ENCODE measurements around the gene ZDHHC6. TPM values are rescaled to one million over a fixed set of nuclear protein-coding genes. Genes with fewer than 3 reads are reported as not detected.
"Not testable (repeated sequence)": the region's sequence is repeated elsewhere in the genome, so short reads cannot be mapped to it uniquely, and the experiment has no call there.

The ZDHHC6 gene
- total RNA-seq, 2 donors from 2014 or later, result 21.3 to 28.0 TPM

GRCh38 chr10:112467541-112468075 is 20.9 kb upstream of the ZDHHC6 start:
- TF ChIP-seq CTCF (IDR thresholded peaks at IDR 0.05) (no peak), POLR2A (IDR thresholded peaks at IDR 0.05) (no peak), POLR2AphosphoS5 (IDR thresholded peaks at IDR 0.05) (no peak)
- no peak for DNase-seq (ENCODE audit: low spot score)
- no peak overlapping the region for H3K4me3 ChIP-seq
- no peaks in the 10 kb centered on the region for H3K4me1 ChIP-seq (replicated peaks)
- H3K36me3 ChIP-seq, result no peaks in the 10 kb centered on the region
- H3K27me3 ChIP-seq (replicated peaks; ENCODE audit: insufficient read depth), result no peaks in the 10 kb centered on the region
- intact Hi-C loops (cut with DNase I), result no loop called here
- no peak overlapping the region for H3K27ac ChIP-seq
- 93% methylated on average over 1 of the region's 1 CpG for WGBS
- no peaks in the 10 kb centered on the region for H3K9me3 ChIP-seq

GRCh38 chr10:112466802-112467201 is 20.1 kb upstream of the ZDHHC6 start:
- Histone ChIP-seq H3K27me3 (replicated peaks; ENCODE audit: insufficient read depth) (no peaks in the 10 kb centered on the region), H3K9me3 (no peaks in the 10 kb centered on the region), H3K4me1 (replicated peaks) (no peaks in the 10 kb centered on the region), H3K27ac (no peak overlapping the region), H3K4me3 (no peak overlapping the region), H3K36me3 (no peaks in the 10 kb centered on the region)
- 91% methylated on average over 3 of the region's 3 CpGs for WGBS
- no peak for DNase-seq (ENCODE audit: low spot score)
- intact Hi-C loops (cut with DNase I), result no loop called here
- TF ChIP-seq POLR2AphosphoS5 (IDR thresholded peaks at IDR 0.05) (no peak), POLR2A (IDR thresholded peaks at IDR 0.05) (no peak), CTCF (IDR thresholded peaks at IDR 0.05) (no peak)

- Histone ChIP-seq H3K4me3 (no peak overlapping the region), H3K4me1 (replicated peaks) (no peaks in the 10 kb centered on the region), H3K36me3 (no peaks in the 10 kb centered on the region), H3K27ac (no peak overlapping the region), H3K27me3 (replicated peaks; ENCODE audit: insufficient read depth) (no peaks in the 10 kb centered on the region), H3K9me3 (no peaks in the 10 kb centered on the region)
- intact Hi-C loops (cut with DNase I), result no loop called here
- 95% methylated on average over 3 of the region's 3 CpGs for WGBS
- no peak for DNase-seq (ENCODE audit: low spot score)
- TF ChIP-seq CTCF (IDR thresholded peaks at IDR 0.05), result no peak
- no peak for TF ChIP-seq POLR2AphosphoS5 (IDR thresholded peaks at IDR 0.05)
- TF ChIP-seq POLR2A (IDR thresholded peaks at IDR 0.05), result no peak
Observed at GRCh38 chr10:112465299-112465883, 18.7 kb upstream of the ZDHHC6 start.

- 96% methylated on average over 5 of the region's 5 CpGs for WGBS
- H3K4me1 ChIP-seq (replicated peaks); H3K36me3 ChIP-seq; H3K9me3 ChIP-seq; H3K4me3 ChIP-seq; H3K27ac ChIP-seq; intact Hi-C loops (cut with DNase I); H3K27me3 ChIP-seq (replicated peaks; ENCODE audit: insufficient read depth); DNase-seq (ENCODE audit: low spot score): not testable (repeated sequence)
Observed at GRCh38 chr10:112464074-112464473, 17.4 kb upstream of the ZDHHC6 start.

- Histone ChIP-seq H3K9me3 (no peaks in the 10 kb centered on the region), H3K27me3 (replicated peaks; ENCODE audit: insufficient read depth) (no peaks in the 10 kb centered on the region), H3K4me1 (replicated peaks) (no peaks in the 10 kb centered on the region), H3K36me3 (no peaks in the 10 kb centered on the region), H3K4me3 (no peak overlapping the region), H3K27ac (no peak overlapping the region)
- intact Hi-C loops (cut with DNase I), result no loop called here
- WGBS, result 92% methylated on average over 4 of the region's 4 CpGs
- DNase-seq (ENCODE audit: low spot score), result no peak
- TF ChIP-seq POLR2A (IDR thresholded peaks at IDR 0.05), result no peak
- no peak for TF ChIP-seq CTCF (IDR thresholded peaks at IDR 0.05)
- no peak for TF ChIP-seq POLR2AphosphoS5 (IDR thresholded peaks at IDR 0.05)
Observed at GRCh38 chr10:112461029-112461887, 14.5 kb upstream of the ZDHHC6 start.

Measured in prostate gland (tissue), 2 donors.